Uterus (tissue), 4 donors: ENCODE measurements around the gene PTPRG. TPM values are rescaled to one million over a fixed set of nuclear protein-coding genes. Genes with fewer than 3 reads are reported as not detected.

Source experiments
- DNase-seq, 2 donors: peaks; one replicate each; pipeline ENCODE4 v3.0.0-alpha.2; 2019 to 2020
- H3K27ac ChIP-seq, 2 donors: fragments of 200-600 bp; sonication (generic); 1 replicate in 1 of 2; 2 replicates in 1 of 2; pipeline ENCODE4 v1.5.1; 2016 to 2018
- H3K27me3 ChIP-seq, 2 donors: fragments of 200-600 bp; sonication (generic); one replicate each; pipeline ENCODE4 v1.5.1; 2018 to 2019; ENCODE audit warnings: control low read depth in 1 of 2
- H3K36me3 ChIP-seq, 2 donors: fragments of 200-600 bp; sonication (generic); one replicate each; pipeline ENCODE4 v1.5.1; 2019; ENCODE audit warnings: control low read depth in 1 of 2
- H3K4me1 ChIP-seq, 2 donors: fragments of 200-600 bp; sonication (generic); one replicate each; pipeline ENCODE4 v1.5.1; 2018 to 2019; ENCODE audit warnings: control low read depth in 1 of 2
- H3K4me3 ChIP-seq, 2 donors: fragments of 200-600 bp; sonication (generic); 1 replicate in 1 of 2; 2 replicates in 1 of 2; pipeline ENCODE4 v1.5.1; 2018 to 2019; ENCODE audit warnings: mild to moderate bottlenecking in 1 of 2
- H3K9me3 ChIP-seq, 2 donors: fragments of 200-600 bp; sonication (generic); one replicate each; pipeline ENCODE4 v1.5.1; 2019; ENCODE audit warnings: control low read depth in 1 of 2
- CTCF ChIP-seq, 4 experiments: fragments of 200-600 bp in 2 of 4; fragments of 450-650 bp in 2 of 4; sonication (generic) in 2 of 4; IDR thresholded peaks; one replicate each; pipeline ENCODE4 v1.5.1; 2016 to 2019; ENCODE audit warnings: antibody characterized with exemption in 4 of 4, mild to moderate bottlenecking in 2 of 4, moderate library complexity in 1 of 4
- POLR2A ChIP-seq, 2 donors: fragments of 450-650 bp; IDR thresholded peaks; one replicate each; pipeline ENCODE4 v1.6.1; 2016; ENCODE audit warnings: antibody characterized with exemption in 2 of 2, mild to moderate bottlenecking in 1 of 2, moderate library complexity in 1 of 2
- intact Hi-C: fragments of 100-400 bp; cut with DNase I; formaldehyde crosslinking; loops from one replicate; pipeline ENCODE4 v1.15.1; 2023; ENCODE audit warnings: low total_unique reads
- total RNA-seq, 4 donors: library from RNA; depleted of rRNA in 3 of 4; stranded (reverse); fragments of >200 nt in 3 of 4; gene quantifications; one replicate each; pipeline versions ENCODE4 v1.1.0 to v1.2.4, GENCODE V29; 2014 to 2023
- donor health status: DM: yes; HTN: yes; CAD: no.

PTPRG gene
- total RNA-seq, 4 donors from 2014 or later: 43.5 to 136 (median 62.6) TPM

GRCh38 chr3:61608072-61608471, 46.7 kb downstream of the PTPRG start:
- H3K4me1 ChIP-seq: no peaks in the 10 kb centered on the region
- H3K27ac ChIP-seq: no peak overlapping the region
- TF ChIP-seq POLR2A (IDR thresholded peaks at IDR 0.05) (no peak), CTCF (IDR thresholded peaks at IDR 0.05) (no peak)
- no peak overlapping the region for H3K4me3 ChIP-seq
- no peaks in the 10 kb centered on the region for H3K9me3 ChIP-seq
- no peaks in the 10 kb centered on the region for H3K36me3 ChIP-seq
- intact Hi-C loops: no loop called here
- no peak for DNase-seq
- no peaks in the 10 kb centered on the region for H3K27me3 ChIP-seq

- H3K27me3 ChIP-seq: no peaks in the 10 kb centered on the region
- intact Hi-C loops: no loop called here
- no peaks in the 10 kb centered on the region for H3K36me3 ChIP-seq
- DNase-seq: no peak
- no peak overlapping the region for H3K4me3 ChIP-seq
- H3K4me1 ChIP-seq: no peaks in the 10 kb centered on the region
- no peak overlapping the region for H3K27ac ChIP-seq
- no peaks in the 10 kb centered on the region for H3K9me3 ChIP-seq
- TF ChIP-seq CTCF (IDR thresholded peaks at IDR 0.05) (no peak), POLR2A (IDR thresholded peaks at IDR 0.05) (no peak)
Observed at GRCh38 chr3:61608711-61609110, 47.3 kb downstream of the PTPRG start.

GRCh38 chr3:61610316-61610715, 48.9 kb downstream of the PTPRG start:
- TF ChIP-seq POLR2A (IDR thresholded peaks at IDR 0.05) (no peak), CTCF (IDR thresholded peaks at IDR 0.05) (no peak)
- no peak for DNase-seq
- no peaks in the 10 kb centered on the region for H3K4me1 ChIP-seq
- H3K9me3 ChIP-seq: no peaks in the 10 kb centered on the region
- H3K36me3 ChIP-seq: no peaks in the 10 kb centered on the region
- no peak overlapping the region for H3K27ac ChIP-seq
- H3K4me3 ChIP-seq: no peak overlapping the region
- intact Hi-C loops: no loop called here
- H3K27me3 ChIP-seq: no peaks in the 10 kb centered on the region

GRCh38 chr3:61612211-61613194, 51.1 kb downstream of the PTPRG start:
- no peaks in the 10 kb centered on the region for H3K4me1 ChIP-seq
- TF ChIP-seq CTCF (IDR thresholded peaks at IDR 0.05) (no peak), POLR2A (IDR thresholded peaks at IDR 0.05) (no peak)
- H3K4me3 ChIP-seq: no peak overlapping the region
- H3K9me3 ChIP-seq: no peaks in the 10 kb centered on the region
- no peaks in the 10 kb centered on the region for H3K36me3 ChIP-seq
- no peak for DNase-seq
- no peak overlapping the region for H3K27ac ChIP-seq
- intact Hi-C loops: no loop called here
- no peaks in the 10 kb centered on the region for H3K27me3 ChIP-seq

- Histone ChIP-seq H3K27ac (no peak overlapping the region), H3K4me3 (no peak overlapping the region), H3K9me3 (no peaks in the 10 kb centered on the region), H3K4me1 (no peaks in the 10 kb centered on the region), H3K27me3 (no peaks in the 10 kb centered on the region), H3K36me3 (no peaks in the 10 kb centered on the region)
- TF ChIP-seq POLR2A (IDR thresholded peaks at IDR 0.05): no peak
- no peak for TF ChIP-seq CTCF (IDR thresholded peaks at IDR 0.05)
- DNase-seq: no peak
- intact Hi-C loops: no loop called here
Observed at GRCh38 chr3:61613666-61614065, 52.3 kb downstream of the PTPRG start.
